ENCODE measurements around the gene CTSF.
"Not testable (repeated sequence)": the region's sequence is repeated elsewhere in the genome, so short reads cannot be mapped to it uniquely, and the experiment has no call there.

CTSF gene

GRCh38 chr11:66589315-66589714, 20.9 kb upstream of the CTSF start:
- DNase-seq = not testable (repeated sequence)

- no peak for DNase-seq
Measured at GRCh38 chr11:66586136-66586535, 17.7 kb upstream of the CTSF start.

GRCh38 chr11:66585447-66585846, 17.0 kb upstream of the CTSF start:
- DNase-seq = not testable (repeated sequence)

GRCh38 chr11:66582565-66583147, 14.2 kb upstream of the CTSF start:
- DNase-seq = not testable (repeated sequence)

- DNase-seq = no peak
Measured at GRCh38 chr11:66581261-66581660, 12.9 kb upstream of the CTSF start.

GRCh38 chr11:66580803-66581202, 12.4 kb upstream of the CTSF start:
- no peak for DNase-seq

- DNase-seq = peak; percentile 23
Measured at GRCh38 chr11:66579017-66579606, 10.7 kb upstream of the CTSF start.

GRCh38 chr11:66570850-66571180, 2.4 kb upstream of the CTSF start:
- no peak for DNase-seq

- DNase-seq = no peak
Measured at GRCh38 chr11:66570079-66570849, 1.9 kb upstream of the CTSF start.

- no peak for DNase-seq
Measured at GRCh38 chr11:66569076-66569475, 670 bp upstream of the CTSF start.

GRCh38 chr11:66567787-66568123, 651 bp downstream of the CTSF start:
- DNase-seq = no peak

GRCh38 chr11:66566221-66566620, 2.2 kb downstream of the CTSF start:
- no peak for DNase-seq

- no peak for DNase-seq
Measured at GRCh38 chr11:66564984-66565383, 3.4 kb downstream of the CTSF start.

GRCh38 chr11:66564538-66564937, 3.9 kb downstream of the CTSF start:
- DNase-seq = no peak

GRCh38 chr11:66563832-66564231, 4.6 kb downstream of the CTSF start:
- DNase-seq = no peak

- no peak for DNase-seq
Measured at GRCh38 chr11:66562907-66563583, 5.4 kb downstream of the CTSF start.

GRCh38 chr11:66562275-66562674, 6.1 kb downstream of the CTSF start:
- DNase-seq = no peak

GRCh38 chr11:66561975-66562248, 6.5 kb downstream of the CTSF start:
- DNase-seq = no peak

GRCh38 chr11:66561178-66561974, 7.0 kb downstream of the CTSF start:
- DNase-seq = no peak

- no peak for DNase-seq
Measured at GRCh38 chr11:66559866-66560676, 8.3 kb downstream of the CTSF start.

- DNase-seq = no peak
Measured at GRCh38 chr11:66559142-66559865, 9.1 kb downstream of the CTSF start.
